GM19239 (cell line): ENCODE measurements around the gene GPR173.

ENCODE experiments used
- DNase-seq: peaks from one replicate; pipeline ENCODE4 v3.0.0; 2011; ENCODE audit warnings: low spot score; ENCODE audit not compliant: insufficient read length
- FAIRE-seq: peaks from 2 replicates; lab custom pipeline; 2011; peaks lifted over from hg19 to GRCh38; lab: Jason Lieb, UNC

Gene GPR173

GRCh38 chrX:53048169-53049126, at the start of gene GPR173:
GPR173 (plus strand) TSS chrX:53048789; CDS start chrX:53076622, 27,833 bp downstream.
- DNase-seq (no peak), FAIRE-seq (no peak)

GRCh38 chrX:53000447-53001135, 48.0 kb upstream of the GPR173 start:
- DNase-seq = no peak
- peak; percentile 66 for FAIRE-seq

GRCh38 chrX:53001958-53002357, 46.6 kb upstream of the GPR173 start:
- FAIRE-seq (no peak), DNase-seq (no peak)

GRCh38 chrX:53003111-53003510, 45.5 kb upstream of the GPR173 start:
- FAIRE-seq (no peak), DNase-seq (no peak)

GRCh38 chrX:53004038-53004437, 44.6 kb upstream of the GPR173 start:
- DNase-seq (no peak), FAIRE-seq (no peak)

GRCh38 chrX:53004811-53005210, 43.8 kb upstream of the GPR173 start:
- no peak for DNase-seq

GRCh38 chrX:53005327-53005726, 43.3 kb upstream of the GPR173 start:
- FAIRE-seq (no peak), DNase-seq (no peak)

More at GRCh38 chrX:53004811-53005210, 43.8 kb upstream of the GPR173 start:
- FAIRE-seq = no peak

GRCh38 chrX:53009032-53009431, 39.6 kb upstream of the GPR173 start:
- no peak for DNase-seq
- no peak for FAIRE-seq

GRCh38 chrX:53013291-53013690, 35.3 kb upstream of the GPR173 start:
- no peak for FAIRE-seq
- DNase-seq = no peak

GRCh38 chrX:53018627-53019026, 30.0 kb upstream of the GPR173 start:
- DNase-seq (no peak), FAIRE-seq (no peak)

- DNase-seq = no peak
- no peak for FAIRE-seq
These were observed 26.2 kb upstream of the GPR173 start for GRCh38 chrX:53022381-53022780.

- DNase-seq (no peak), FAIRE-seq (no peak)
These were observed 19.9 kb upstream of the GPR173 start for GRCh38 chrX:53028678-53029077.

- DNase-seq (no peak), FAIRE-seq (no peak)
These were observed 17.2 kb upstream of the GPR173 start for GRCh38 chrX:53031380-53031779.

GRCh38 chrX:53036149-53036548, 12.4 kb upstream of the GPR173 start:
- DNase-seq = no peak
- FAIRE-seq = no peak

- no peak for FAIRE-seq
- DNase-seq = no peak
These were observed 9.4 kb upstream of the GPR173 start for GRCh38 chrX:53039236-53039635.

- no peak for DNase-seq
- FAIRE-seq = no peak
These were observed 3.6 kb upstream of the GPR173 start for GRCh38 chrX:53044995-53045394.

- DNase-seq = no peak
- FAIRE-seq = no peak
These were observed 1.4 kb upstream of the GPR173 start for GRCh38 chrX:53047228-53047627.

GRCh38 chrX:53049127-53049517, 533 bp downstream of the GPR173 start:
- FAIRE-seq = no peak
- DNase-seq = no peak

GRCh38 chrX:53050841-53051240, 2.3 kb downstream of the GPR173 start:
- no peak for FAIRE-seq

GRCh38 chrX:53055244-53055849, 6.8 kb downstream of the GPR173 start:
- FAIRE-seq (no peak), DNase-seq (no peak)

More at GRCh38 chrX:53050841-53051240, 2.3 kb downstream of the GPR173 start:
- no peak for DNase-seq

- FAIRE-seq (no peak), DNase-seq (no peak)
These were observed 7.7 kb downstream of the GPR173 start for GRCh38 chrX:53056292-53056691.
